ENCODE data around the gene UNC119. TPM values are rescaled to one million over a fixed set of nuclear protein-coding genes. Genes with fewer than 3 reads are reported as not detected.

The UNC119 gene
- total and polyA plus RNA-seq, 8 donors: 13.6 to 30.9 (median 17.2) TPM

DNA sequence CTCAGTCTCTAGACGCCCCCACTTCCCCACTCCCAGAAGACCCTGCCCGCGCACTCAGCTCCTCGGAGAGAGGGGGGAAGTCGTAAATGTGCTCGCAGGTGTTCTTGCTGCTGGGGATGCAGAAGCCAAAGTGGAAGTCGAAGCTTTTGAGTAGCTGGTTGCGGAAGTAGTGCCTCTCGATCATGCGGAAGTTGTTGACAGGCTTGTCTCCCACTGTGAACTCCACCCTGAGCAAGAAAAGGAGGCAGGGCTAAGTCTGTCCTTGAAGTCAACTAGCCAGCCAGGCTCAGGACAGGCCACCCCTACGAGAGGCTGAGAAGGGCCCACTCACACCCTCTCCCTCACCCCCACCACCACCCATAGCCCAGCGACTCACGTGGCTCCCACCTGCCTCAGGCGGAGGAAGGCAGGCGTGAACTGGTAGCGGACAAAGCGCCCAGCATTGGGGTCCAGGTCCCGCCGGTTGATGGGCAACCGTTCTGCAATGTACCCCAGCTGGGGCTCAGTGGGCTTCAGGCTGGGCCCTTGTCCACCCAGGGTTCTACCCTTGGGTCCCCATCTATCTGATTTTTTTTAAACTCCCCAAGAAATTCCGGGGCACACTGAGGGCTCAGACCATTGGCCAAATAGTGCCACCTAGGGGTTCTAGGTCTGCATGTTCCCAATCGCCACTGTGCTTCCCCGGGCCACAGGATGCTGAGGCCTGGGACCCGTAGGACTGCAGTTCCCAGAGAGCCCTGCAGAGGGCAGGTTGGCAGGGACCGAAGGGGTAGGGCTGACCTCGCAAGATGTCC lies 4.6 kb downstream of the UNC119 start:
- peak; percentile 83 to 84 for DNase-seq
- 66 to 87% (median 72%) methylated on average over 21 to 26 of the region's 26 CpGs for WGBS, 5 donors
- Histone ChIP-seq H3K4me3 (no peak overlapping the region), H3K4me1 (peaks cover 6 to 43% (median 36%) of the 10 kb centered on the region in 4 donors), H3K27me3 (no peaks in the 10 kb centered on the region), H3K27ac (peak overlapping the region in 2 of 5 donors; percentile 47 to 55), H3K36me3 (peaks cover 4 to 18% (median 15%) of the 10 kb centered on the region in 4 donors), H3K9me3 (no peaks in the 10 kb centered on the region)
- TF ChIP-seq, protein P1, sequence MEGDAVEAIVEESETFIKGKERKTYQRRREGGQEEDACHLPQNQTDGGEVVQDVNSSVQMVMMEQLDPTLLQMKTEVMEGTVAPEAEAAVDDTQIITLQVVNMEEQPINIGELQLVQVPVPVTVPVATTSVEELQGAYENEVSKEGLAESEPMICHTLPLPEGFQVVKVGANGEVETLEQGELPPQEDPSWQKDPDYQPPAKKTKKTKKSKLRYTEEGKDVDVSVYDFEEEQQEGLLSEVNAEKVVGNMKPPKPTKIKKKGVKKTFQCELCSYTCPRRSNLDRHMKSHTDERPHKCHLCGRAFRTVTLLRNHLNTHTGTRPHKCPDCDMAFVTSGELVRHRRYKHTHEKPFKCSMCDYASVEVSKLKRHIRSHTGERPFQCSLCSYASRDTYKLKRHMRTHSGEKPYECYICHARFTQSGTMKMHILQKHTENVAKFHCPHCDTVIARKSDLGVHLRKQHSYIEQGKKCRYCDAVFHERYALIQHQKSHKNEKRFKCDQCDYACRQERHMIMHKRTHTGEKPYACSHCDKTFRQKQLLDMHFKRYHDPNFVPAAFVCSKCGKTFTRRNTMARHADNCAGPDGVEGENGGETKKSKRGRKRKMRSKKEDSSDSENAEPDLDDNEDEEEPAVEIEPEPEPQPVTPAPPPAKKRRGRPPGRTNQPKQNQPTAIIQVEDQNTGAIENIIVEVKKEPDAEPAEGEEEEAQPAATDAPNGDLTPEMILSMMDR (IDR thresholded peaks at IDR 0.05): peak in 6 of 7 experiments; percentile 15 to 95 (median 84)
- TF ChIP-seq EP300 (IDR thresholded peaks at IDR 0.05) (no peak), POLR2AphosphoS5 (IDR thresholded peaks at IDR 0.05) (peak in 1 of 3 donors; percentile 21)
- intact Hi-C loops (cut with DNase I; ENCODE audit: low total_unique reads): no loop called here

DNA sequence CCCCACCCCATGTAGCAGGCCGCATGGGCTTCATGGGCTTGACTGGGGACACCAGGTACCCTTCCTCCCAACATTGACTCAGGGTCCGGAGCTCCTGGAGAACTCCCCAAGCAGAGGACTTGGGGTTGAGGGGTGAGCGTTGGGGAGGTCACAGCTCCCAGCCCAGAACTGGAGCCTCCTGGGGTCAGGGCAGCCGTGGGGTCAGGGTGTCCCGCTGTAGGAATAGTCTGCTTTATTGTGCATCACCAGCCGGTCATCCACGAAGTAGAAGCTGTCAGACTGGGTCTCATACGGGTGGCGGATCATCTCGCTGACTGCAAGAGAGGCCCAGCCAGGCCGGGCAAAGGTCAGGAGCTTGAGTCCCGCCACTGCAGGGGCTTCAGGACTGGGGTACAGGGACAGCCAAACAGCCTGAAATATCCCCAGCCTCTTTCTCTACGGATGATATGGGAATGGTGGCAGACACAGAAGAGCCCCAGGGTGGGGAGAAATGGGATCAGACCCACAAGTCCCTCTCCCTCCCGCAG lies 5.3 kb downstream of the UNC119 start:
- TF ChIP-seq, protein P1 (IDR thresholded peaks at IDR 0.05): no peak
- TF ChIP-seq POLR2AphosphoS5 (IDR thresholded peaks at IDR 0.05): no peak
- TF ChIP-seq POLR2A (IDR thresholded peaks at IDR 0.05): no peak
- no peak for TF ChIP-seq EP300 (IDR thresholded peaks at IDR 0.05)
- H3K4me1 ChIP-seq: peaks cover 6 to 40% (median 31%) of the 10 kb centered on the region in 4 donors
- intact Hi-C loops (cut with DNase I; ENCODE audit: low total_unique reads): no loop called here
- H3K36me3 ChIP-seq: peaks cover 4 to 18% (median 15%) of the 10 kb centered on the region in 4 donors
- no peaks in the 10 kb centered on the region for H3K27me3 ChIP-seq
- 88 to 93% (median 90%) methylated on average over 3 to 14 of the region's 14 CpGs for WGBS, 5 donors
- H3K27ac ChIP-seq: peak overlapping the region in 1 of 5 donors; percentile 47
- no peak for DNase-seq
- no peaks in the 10 kb centered on the region for H3K9me3 ChIP-seq
- H3K4me3 ChIP-seq: no peak overlapping the region

- 71 to 78% (median 73%) methylated on average over 6 of the region's 6 CpGs for WGBS, 5 donors
- no peak for DNase-seq
- H3K27me3 ChIP-seq: no peaks in the 10 kb centered on the region
- TF ChIP-seq, protein P1 (IDR thresholded peaks at IDR 0.05): no peak
- no peak for TF ChIP-seq EP300 (IDR thresholded peaks at IDR 0.05)
- no peak for TF ChIP-seq POLR2A (IDR thresholded peaks at IDR 0.05)
- TF ChIP-seq POLR2AphosphoS5 (IDR thresholded peaks at IDR 0.05): no peak
- H3K4me1 ChIP-seq: peaks cover 3 to 28% (median 18%) of the 10 kb centered on the region in 4 donors
- H3K9me3 ChIP-seq: no peaks in the 10 kb centered on the region
- H3K27ac ChIP-seq: no peak overlapping the region
- no peak overlapping the region for H3K4me3 ChIP-seq
- intact Hi-C loops (cut with DNase I; ENCODE audit: low total_unique reads): no loop called here
- peaks cover 4 to 18% (median 15%) of the 10 kb centered on the region in 4 donors for H3K36me3 ChIP-seq
Observed at GRCh38 chr17:28545787-28546415, 6.5 kb downstream of the UNC119 start.

DNA sequence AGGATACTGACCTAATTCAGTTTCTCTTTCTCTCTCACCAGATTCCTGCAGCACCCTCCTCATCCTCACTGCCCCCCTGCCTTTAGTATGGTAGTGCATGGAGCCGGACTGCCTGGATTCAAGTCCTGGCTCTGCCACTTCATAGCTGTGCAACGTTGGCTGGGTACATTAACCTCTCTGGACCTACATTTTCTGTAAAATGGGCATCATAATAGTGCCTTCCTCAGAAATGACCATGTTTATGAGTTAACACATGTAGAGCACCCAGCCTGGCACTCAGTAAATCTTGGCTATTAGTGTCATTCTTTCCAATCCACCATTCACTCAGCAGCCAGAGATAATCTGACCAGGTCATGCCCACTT lies 7.3 kb downstream of the UNC119 start:
- H3K27ac ChIP-seq: no peak overlapping the region
- H3K36me3 ChIP-seq: peaks cover 4 to 18% (median 15%) of the 10 kb centered on the region in 4 donors
- TF ChIP-seq POLR2AphosphoS5 (IDR thresholded peaks at IDR 0.05) (no peak), POLR2A (IDR thresholded peaks at IDR 0.05) (no peak), EP300 (IDR thresholded peaks at IDR 0.05) (no peak)
- TF ChIP-seq, protein P1 (IDR thresholded peaks at IDR 0.05): no peak
- 75 to 85% (median 81%) methylated on average over 2 of the region's 2 CpGs for WGBS, 5 donors
- H3K4me1 ChIP-seq: peaks cover 3 to 20% (median 12%) of the 10 kb centered on the region in 4 donors
- no peaks in the 10 kb centered on the region for H3K27me3 ChIP-seq
- H3K9me3 ChIP-seq: no peaks in the 10 kb centered on the region
- no peak overlapping the region for H3K4me3 ChIP-seq
- DNase-seq: no peak
- intact Hi-C loops (cut with DNase I; ENCODE audit: low total_unique reads): no loop called here

All from stomach (tissue), 9 donors.